ENCODE results near the gene KCTD2. TPM values are rescaled to one million over a fixed set of nuclear protein-coding genes. Genes with fewer than 3 reads are reported as not detected.
A peak's percentile ranks its signal among the peaks of the same experiment; 100 is the strongest.

The KCTD2 gene
- total and polyA plus RNA-seq, 9 of the 15 experiments (the other 6 are each of a cell fraction or from before 2014, with no cell fraction given) = 1.7 to 32.9 (median 15.8) TPM

DNA sequence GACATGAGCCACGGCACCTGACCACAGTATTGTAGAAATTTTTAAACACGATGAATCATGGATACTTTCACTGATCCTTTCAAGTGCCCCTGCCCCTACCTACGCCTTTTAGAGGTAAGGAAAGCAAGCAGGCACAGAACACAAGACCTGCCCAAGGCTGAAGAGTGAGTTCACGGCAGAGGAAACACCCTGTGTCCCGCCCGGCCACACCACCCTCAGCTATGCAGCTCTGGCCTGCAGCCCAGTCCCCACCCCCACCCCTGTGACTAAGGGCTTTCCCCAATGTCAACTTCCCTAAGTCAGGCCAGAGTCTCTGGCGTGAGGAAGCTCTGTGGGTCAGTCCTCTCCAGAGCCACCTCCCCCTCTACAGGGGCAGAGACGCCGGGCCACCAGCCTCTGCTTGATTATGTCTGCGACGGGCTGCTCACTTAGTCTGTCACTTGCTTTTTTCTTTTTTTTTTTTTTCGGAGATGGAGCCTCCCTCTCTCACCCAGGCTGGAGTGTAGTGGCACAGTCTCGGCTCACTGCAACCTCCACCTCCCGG lies 49.1 kb downstream of the KCTD2 start (continued):
- TF ChIP-seq, protein P1, sequence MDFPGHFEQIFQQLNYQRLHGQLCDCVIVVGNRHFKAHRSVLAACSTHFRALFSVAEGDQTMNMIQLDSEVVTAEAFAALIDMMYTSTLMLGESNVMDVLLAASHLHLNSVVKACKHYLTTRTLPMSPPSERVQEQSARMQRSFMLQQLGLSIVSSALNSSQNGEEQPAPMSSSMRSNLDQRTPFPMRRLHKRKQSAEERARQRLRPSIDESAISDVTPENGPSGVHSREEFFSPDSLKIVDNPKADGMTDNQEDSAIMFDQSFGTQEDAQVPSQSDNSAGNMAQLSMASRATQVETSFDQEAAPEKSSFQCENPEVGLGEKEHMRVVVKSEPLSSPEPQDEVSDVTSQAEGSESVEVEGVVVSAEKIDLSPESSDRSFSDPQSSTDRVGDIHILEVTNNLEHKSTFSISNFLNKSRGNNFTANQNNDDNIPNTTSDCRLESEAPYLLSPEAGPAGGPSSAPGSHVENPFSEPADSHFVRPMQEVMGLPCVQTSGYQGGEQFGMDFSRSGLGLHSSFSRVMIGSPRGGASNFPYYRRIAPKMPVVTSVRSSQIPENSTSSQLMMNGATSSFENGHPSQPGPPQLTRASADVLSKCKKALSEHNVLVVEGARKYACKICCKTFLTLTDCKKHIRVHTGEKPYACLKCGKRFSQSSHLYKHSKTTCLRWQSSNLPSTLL (IDR thresholded peaks at IDR 0.05) = no peak
- TF ChIP-seq TEAD2 (tag; IDR thresholded peaks at IDR 0.05) (peak; percentile 74; the same call in 1 of the 2 replicates), SREBF1 (IDR thresholded peaks at IDR 0.05; ENCODE audit: borderline replicate concordance, low read depth, low read length) (no peak), POLR2AphosphoS2 (IDR thresholded peaks at IDR 0.05; ENCODE audit: low read length) (no peak), CHD1 (IDR thresholded peaks at IDR 0.05; ENCODE audit: low read length) (no peak), COPS2 (conservative IDR thresholded peaks at IDR 0.05) (no peak), CCAR2 (IDR thresholded peaks at IDR 0.05; ENCODE audit: low read depth, low read length) (no peak), ADNP (tag; IDR thresholded peaks at IDR 0.05) (0 out of 2 replicates have a peak, but pooled peaks have one; percentile 21), CXXC5 (CRISPR knock-in tag; IDR thresholded peaks at IDR 0.05) (peak; percentile 62; the same call in 1 of the 2 replicates), CBFA2T2 (conservative IDR thresholded peaks at IDR 0.05) (no peak; the same call in 1 of the 2 replicates), ZNF282 (CRISPR knock-in tag; IDR thresholded peaks at IDR 0.05) (no peak), ZNF79 (CRISPR knock-in tag; IDR thresholded peaks at IDR 0.05; ENCODE audit: low read depth) (no peak), WHSC1 (IDR thresholded peaks at IDR 0.05; ENCODE audit: low read length) (no peak), ZNF41 (CRISPR knock-in tag; conservative IDR thresholded peaks at IDR 0.05) (no peak), HINFP (tag; conservative IDR thresholded peaks at IDR 0.05; ENCODE audit: low read depth) (no peak), HDAC2 (IDR thresholded peaks at IDR 0.05) (peak; percentile 68; the same call in 1 of the 2 replicates), THAP7 (CRISPR knock-in tag; IDR thresholded peaks at IDR 0.05) (no peak), ZNF133 (CRISPR knock-in tag; IDR thresholded peaks at IDR 0.05) (no peak), EZH2 (IDR thresholded peaks at IDR 0.05; ENCODE audit: borderline replicate concordance, low read depth, low read length) (no peak), NEUROD1 (IDR thresholded peaks at IDR 0.05; ENCODE audit: borderline replicate concordance, low read depth, low read length, partially characterized antibody) (peak; percentile 86), LARP7 (IDR thresholded peaks at IDR 0.05) (0 out of 2 replicates have a peak, but pooled peaks have one; percentile 36), SPI1 (IDR thresholded peaks at IDR 0.05; ENCODE audit: borderline replicate concordance, low read depth, low read length) (peak; percentile 40; the same call in 1 of the 2 replicates)
- TF ChIP-seq, protein P2, sequence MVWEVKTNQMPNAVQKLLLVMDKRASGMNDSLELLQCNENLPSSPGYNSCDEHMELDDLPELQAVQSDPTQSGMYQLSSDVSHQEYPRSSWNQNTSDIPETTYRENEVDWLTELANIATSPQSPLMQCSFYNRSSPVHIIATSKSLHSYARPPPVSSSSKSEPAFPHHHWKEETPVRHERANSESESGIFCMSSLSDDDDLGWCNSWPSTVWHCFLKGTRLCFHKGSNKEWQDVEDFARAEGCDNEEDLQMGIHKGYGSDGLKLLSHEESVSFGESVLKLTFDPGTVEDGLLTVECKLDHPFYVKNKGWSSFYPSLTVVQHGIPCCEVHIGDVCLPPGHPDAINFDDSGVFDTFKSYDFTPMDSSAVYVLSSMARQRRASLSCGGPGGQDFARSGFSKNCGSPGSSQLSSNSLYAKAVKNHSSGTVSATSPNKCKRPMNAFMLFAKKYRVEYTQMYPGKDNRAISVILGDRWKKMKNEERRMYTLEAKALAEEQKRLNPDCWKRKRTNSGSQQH (CRISPR knock-in tag; IDR thresholded peaks at IDR 0.05) = no peak
